ENCODE data around the gene HPD.
A peak's percentile ranks its signal among the peaks of the same experiment; 100 is the strongest.
"Not testable (repeated sequence)": the region's sequence is repeated elsewhere in the genome, so short reads cannot be mapped to it uniquely, and the experiment has no call there.

The HPD gene

GRCh38 chr12:121861636-121862254 lies 3.1 kb upstream of the HPD start:
- FAIRE-seq = no peak

- not testable (repeated sequence) for FAIRE-seq
Observed at GRCh38 chr12:121860699-121861098, 2.0 kb upstream of the HPD start.

- FAIRE-seq = no peak
Observed at GRCh38 chr12:121860257-121860656, 1.6 kb upstream of the HPD start.

- FAIRE-seq = no peak
Observed at GRCh38 chr12:121858318-121858661, 369 bp downstream of the HPD start.

GRCh38 chr12:121857322-121858246 lies 1.1 kb downstream of the HPD start:
- no peak for FAIRE-seq

GRCh38 chr12:121852392-121852791 lies 6.3 kb downstream of the HPD start:
- not testable (repeated sequence) for FAIRE-seq

- FAIRE-seq = no peak
Observed at GRCh38 chr12:121849665-121850064, 9.0 kb downstream of the HPD start.

GRCh38 chr12:121849211-121849610 lies 9.4 kb downstream of the HPD start:
- FAIRE-seq = no peak

- no peak for FAIRE-seq
Observed at GRCh38 chr12:121845701-121846100, 13.0 kb downstream of the HPD start.

- no peak for FAIRE-seq
Observed at GRCh38 chr12:121843236-121843982, 15.2 kb downstream of the HPD start.

GRCh38 chr12:121839993-121840761 lies 18.5 kb downstream of the HPD start:
- no peak for FAIRE-seq

- peak; percentile 91 for FAIRE-seq
Observed at GRCh38 chr12:121839106-121839992, 19.3 kb downstream of the HPD start.

- FAIRE-seq = no peak
Observed at GRCh38 chr12:121838126-121838525, 20.5 kb downstream of the HPD start.

- no peak for FAIRE-seq
Observed at GRCh38 chr12:121837680-121838079, 21.0 kb downstream of the HPD start.

- no peak for FAIRE-seq
Observed at GRCh38 chr12:121831571-121832245, 27.0 kb downstream of the HPD start.

GRCh38 chr12:121830588-121831265 lies 27.9 kb downstream of the HPD start:
- no peak for FAIRE-seq

- FAIRE-seq = no peak
Observed at GRCh38 chr12:121830134-121830533, 28.5 kb downstream of the HPD start.

GRCh38 chr12:121829250-121829918 lies 29.3 kb downstream of the HPD start:
- FAIRE-seq = no peak

GRCh38 chr12:121828826-121829225 lies 29.8 kb downstream of the HPD start:
- FAIRE-seq = no peak

- FAIRE-seq = no peak
Observed at GRCh38 chr12:121828306-121828705, 30.4 kb downstream of the HPD start.
